ENCODE data around the gene ZNRF3. TPM values are rescaled to one million over a fixed set of nuclear protein-coding genes. Genes with fewer than 3 reads are reported as not detected.

Gene ZNRF3
- total and polyA plus RNA-seq, 2 donors (not counting 1 experiment from before 2014, with no cell fraction given): 0.21 to 0.71 TPM

DNA sequence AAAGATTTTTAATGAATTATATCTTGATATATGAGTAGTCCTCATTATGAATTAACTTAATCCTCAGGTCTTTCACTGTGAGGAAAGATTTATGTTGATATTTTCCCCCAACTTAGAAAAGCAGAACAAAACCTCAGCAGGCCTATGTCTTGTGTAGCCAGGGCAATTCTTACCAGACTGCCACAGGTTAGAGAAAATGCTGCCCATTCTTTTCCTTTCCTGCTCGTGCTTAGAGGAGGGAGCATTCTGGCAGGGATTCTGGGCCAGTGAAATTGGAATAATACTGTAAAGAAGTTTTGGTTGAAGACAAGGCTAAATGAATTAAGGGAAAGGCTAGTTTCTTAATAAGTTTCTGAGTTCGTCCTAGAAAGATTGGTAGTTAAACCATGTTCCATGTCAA lies 56.6 kb downstream of the ZNRF3 start:
- Histone ChIP-seq H3K4me3 (ENCODE audit: control extremely low read depth in 1 of 5, extremely low read depth in 1 of 5, insufficient read depth in 1 of 5, low read depth in 2 of 5, low read length in 4 of 5) (no peak overlapping the region), H3K27me3 (replicated peaks in 1 of 4; ENCODE audit: control extremely low read depth in 1 of 4, control insufficient read depth in 3 of 4, insufficient read depth in 4 of 4, low read length in 3 of 4) (peaks cover 0 to 17% (median under 1%) of the 10 kb centered on the region in 4 experiments), H2AFZ (ENCODE audit: insufficient read depth, low read depth, low read length, poor library complexity, severe bottlenecking) (no peak overlapping the region), H3K79me2 (ENCODE audit: control insufficient read depth, insufficient read depth, low read length) (no peaks in the 10 kb centered on the region), H3K27ac (ENCODE audit: low read length in 2 of 2) (no peak overlapping the region), H4K20me1 (ENCODE audit: control insufficient read depth, insufficient read depth, low read length, poor library complexity, severe bottlenecking) (no peaks in the 10 kb centered on the region), H3K9me3 (ENCODE audit: control extremely low read depth in 1 of 3, control insufficient read depth in 2 of 3, insufficient read depth in 1 of 3, low read length in 2 of 3) (peaks cover 0 to 3% (median 0%) of the 10 kb centered on the region in 3 donors), H3K9ac (ENCODE audit: low read length) (no peak overlapping the region), H3K36me3 (replicated peaks in 1 of 2; ENCODE audit: control extremely low read depth in 1 of 2, control insufficient read depth in 1 of 2, extremely low read depth in 1 of 2, insufficient read depth in 2 of 2, low read length in 1 of 2) (no peaks in the 10 kb centered on the region), H3K4me1 (ENCODE audit: control insufficient read depth in 2 of 2, insufficient read depth in 2 of 2, low read length in 2 of 2) (no peaks in the 10 kb centered on the region), H3K4me2 (replicated peaks; ENCODE audit: low read depth, low read length, poor library complexity, severe bottlenecking) (no peak overlapping the region)
- intact Hi-C loops (cut with micrococcal nuclease): no loop called here
- Mint-ChIP-seq H3K4me3 (no peak overlapping the region), H3K27me3 (peaks cover 26% of the 10 kb centered on the region), H3K4me1 (peaks cover 2% of the 10 kb centered on the region), H3K27ac (no peak overlapping the region), H3K9me3 (ENCODE audit: insufficient read depth) (no peaks in the 10 kb centered on the region)
- WGBS (ENCODE audit: insufficient coverage): no CpG with 5 or more reads among the region's 2 CpGs
- DNase-seq (no peak), ATAC-seq (ENCODE audit: low read depth) (no peak)
- ChIA-PET POLR2A (no interaction called here), CTCF (no interaction called here)
- no peak for TF ChIP-seq EZH2 (IDR thresholded peaks at IDR 0.05; ENCODE audit: borderline replicate concordance, insufficient read depth, low read depth, low read length, poor library complexity, severe bottlenecking)
- TF ChIP-seq, protein P1, sequence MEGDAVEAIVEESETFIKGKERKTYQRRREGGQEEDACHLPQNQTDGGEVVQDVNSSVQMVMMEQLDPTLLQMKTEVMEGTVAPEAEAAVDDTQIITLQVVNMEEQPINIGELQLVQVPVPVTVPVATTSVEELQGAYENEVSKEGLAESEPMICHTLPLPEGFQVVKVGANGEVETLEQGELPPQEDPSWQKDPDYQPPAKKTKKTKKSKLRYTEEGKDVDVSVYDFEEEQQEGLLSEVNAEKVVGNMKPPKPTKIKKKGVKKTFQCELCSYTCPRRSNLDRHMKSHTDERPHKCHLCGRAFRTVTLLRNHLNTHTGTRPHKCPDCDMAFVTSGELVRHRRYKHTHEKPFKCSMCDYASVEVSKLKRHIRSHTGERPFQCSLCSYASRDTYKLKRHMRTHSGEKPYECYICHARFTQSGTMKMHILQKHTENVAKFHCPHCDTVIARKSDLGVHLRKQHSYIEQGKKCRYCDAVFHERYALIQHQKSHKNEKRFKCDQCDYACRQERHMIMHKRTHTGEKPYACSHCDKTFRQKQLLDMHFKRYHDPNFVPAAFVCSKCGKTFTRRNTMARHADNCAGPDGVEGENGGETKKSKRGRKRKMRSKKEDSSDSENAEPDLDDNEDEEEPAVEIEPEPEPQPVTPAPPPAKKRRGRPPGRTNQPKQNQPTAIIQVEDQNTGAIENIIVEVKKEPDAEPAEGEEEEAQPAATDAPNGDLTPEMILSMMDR (IDR thresholded peaks at IDR 0.05): no peak

DNA sequence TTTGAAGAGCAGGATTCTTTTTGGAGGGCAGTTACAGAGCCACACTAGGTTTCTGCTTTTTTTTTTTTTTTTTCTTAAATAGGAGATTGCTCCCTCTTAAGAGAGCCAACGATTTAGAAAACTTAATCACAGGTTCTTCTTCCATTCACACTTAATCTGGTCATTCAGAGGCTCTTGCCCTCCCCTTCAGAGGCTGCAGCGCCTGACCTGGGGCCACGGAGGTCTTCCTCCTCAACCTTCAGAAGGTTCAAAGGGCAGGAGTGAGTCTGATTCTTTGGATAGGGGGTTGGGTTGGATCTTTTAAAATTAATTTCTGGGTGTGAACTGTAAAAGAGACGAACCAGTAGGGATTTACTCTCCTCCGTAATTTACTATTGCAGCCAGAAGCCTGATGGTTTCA lies 57.1 kb downstream of the ZNRF3 start:
- no peak overlapping the region for H3K4me3 Mint-ChIP-seq
- no peak overlapping the region for H3K27ac Mint-ChIP-seq
- CTCF ChIA-PET: no interaction called here
- Histone ChIP-seq H3K4me3 (ENCODE audit: control extremely low read depth in 1 of 5, extremely low read depth in 1 of 5, insufficient read depth in 1 of 5, low read depth in 2 of 5, low read length in 4 of 5) (no peak overlapping the region), H3K27me3 (replicated peaks in 1 of 4; ENCODE audit: control extremely low read depth in 1 of 4, control insufficient read depth in 3 of 4, insufficient read depth in 4 of 4, low read length in 3 of 4) (peaks cover 0 to 13% (median 0%) of the 10 kb centered on the region in 4 experiments), H2AFZ (ENCODE audit: insufficient read depth, low read depth, low read length, poor library complexity, severe bottlenecking) (no peak overlapping the region), H3K9ac (ENCODE audit: low read length) (no peak overlapping the region), H3K79me2 (ENCODE audit: control insufficient read depth, insufficient read depth, low read length) (no peaks in the 10 kb centered on the region), H4K20me1 (ENCODE audit: control insufficient read depth, insufficient read depth, low read length, poor library complexity, severe bottlenecking) (no peaks in the 10 kb centered on the region), H3K4me1 (ENCODE audit: control insufficient read depth in 2 of 2, insufficient read depth in 2 of 2, low read length in 2 of 2) (no peaks in the 10 kb centered on the region), H3K4me2 (replicated peaks; ENCODE audit: low read depth, low read length, poor library complexity, severe bottlenecking) (no peak overlapping the region), H3K36me3 (replicated peaks in 1 of 2; ENCODE audit: control extremely low read depth in 1 of 2, control insufficient read depth in 1 of 2, extremely low read depth in 1 of 2, insufficient read depth in 2 of 2, low read length in 1 of 2) (no peaks in the 10 kb centered on the region), H3K27ac (ENCODE audit: low read length in 2 of 2) (no peak overlapping the region), H3K9me3 (ENCODE audit: control extremely low read depth in 1 of 3, control insufficient read depth in 2 of 3, insufficient read depth in 1 of 3, low read length in 2 of 3) (peaks cover 0 to 3% (median 0%) of the 10 kb centered on the region in 3 donors)
- intact Hi-C loops (cut with micrococcal nuclease): no loop called here
- no peaks in the 10 kb centered on the region for H3K9me3 Mint-ChIP-seq (ENCODE audit: insufficient read depth)
- TF ChIP-seq, protein P1 (IDR thresholded peaks at IDR 0.05): no peak
- no peak for TF ChIP-seq EZH2 (IDR thresholded peaks at IDR 0.05; ENCODE audit: borderline replicate concordance, insufficient read depth, low read depth, low read length, poor library complexity, severe bottlenecking)
- POLR2A ChIA-PET: no interaction called here
- ATAC-seq (ENCODE audit: low read depth) (no peak), DNase-seq (no peak)
- H3K27me3 Mint-ChIP-seq: peaks cover 24% of the 10 kb centered on the region
- WGBS (ENCODE audit: insufficient coverage): 20% methylated on average over 1 of the region's 5 CpGs
- H3K4me1 Mint-ChIP-seq: peaks cover 2% of the 10 kb centered on the region
